Stimulated activated CD4-positive, alpha-beta T cell treated with anti-CD3 and anti-CD28 coated beads, TNF-alpha, amount 100 ng/mL, for 24 hours (primary cell): ENCODE data around the gene PRR18.

Source experiments
- DNase-seq, 3 experiments: peaks; one replicate each; pipeline ENCODE4 v3.0.0-alpha.2; 2020; ENCODE audit warnings: low read depth in 3 of 3

Gene PRR18

GRCh38 chr6:166333172-166333995 is 25.2 kb upstream of the PRR18 start:
- DNase-seq: no peak

- no peak for DNase-seq
These were observed 23.6 kb upstream of the PRR18 start for GRCh38 chr6:166331503-166332415.

DNA sequence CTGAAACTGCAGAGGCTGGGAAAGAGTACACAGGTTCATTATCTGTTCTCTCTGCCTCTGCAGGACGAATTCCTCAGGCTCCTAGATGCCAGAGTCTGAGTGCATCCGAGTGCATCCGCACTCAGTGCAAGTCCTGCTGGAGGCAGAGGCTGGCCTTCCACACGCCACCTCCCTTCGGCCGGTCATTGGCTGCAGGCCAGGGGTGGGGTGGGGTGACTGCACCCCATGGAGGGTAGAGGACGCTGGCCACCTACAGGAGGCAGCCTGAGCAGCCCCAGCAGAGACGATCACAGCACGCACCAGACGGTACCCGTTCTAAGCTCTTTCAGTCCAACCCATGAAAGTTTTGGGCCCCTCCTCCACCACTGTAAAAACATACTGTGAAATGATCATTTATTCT is 22.4 kb upstream of the PRR18 start:
- DNase-seq: no peak

DNA sequence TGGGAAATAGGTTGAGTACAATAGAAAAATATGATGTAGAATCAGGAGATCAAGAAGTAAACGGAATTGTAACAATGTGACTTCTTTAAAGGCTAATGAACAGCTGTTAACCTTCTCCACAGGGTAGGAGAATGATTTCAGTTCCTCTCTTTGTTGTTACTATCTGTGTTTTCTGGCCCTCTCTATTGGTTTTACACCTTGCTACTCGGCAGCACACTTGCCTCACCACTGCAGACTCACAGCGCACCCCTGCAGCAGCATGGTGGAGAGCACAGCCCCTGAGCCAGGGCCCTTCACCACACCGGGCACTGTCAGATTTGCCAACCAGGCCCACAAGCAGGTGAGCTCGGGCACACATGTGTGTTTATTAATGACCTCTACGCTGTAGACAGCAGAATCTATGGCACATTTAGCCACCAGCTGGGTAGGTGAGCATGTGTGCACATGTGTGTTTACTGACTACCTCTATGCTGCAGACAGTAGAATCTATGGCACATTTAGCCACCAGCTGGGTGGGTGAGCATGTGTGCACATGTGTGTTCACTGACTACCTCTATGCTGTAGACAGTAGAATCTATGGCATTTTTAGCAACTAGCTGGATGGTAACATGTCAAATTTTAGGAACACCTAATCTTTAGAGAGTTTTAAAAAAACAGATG is 17.3 kb upstream of the PRR18 start:
- no peak for DNase-seq

- no peak for DNase-seq
These were observed 15.2 kb upstream of the PRR18 start for GRCh38 chr6:166323395-166323794.

DNA sequence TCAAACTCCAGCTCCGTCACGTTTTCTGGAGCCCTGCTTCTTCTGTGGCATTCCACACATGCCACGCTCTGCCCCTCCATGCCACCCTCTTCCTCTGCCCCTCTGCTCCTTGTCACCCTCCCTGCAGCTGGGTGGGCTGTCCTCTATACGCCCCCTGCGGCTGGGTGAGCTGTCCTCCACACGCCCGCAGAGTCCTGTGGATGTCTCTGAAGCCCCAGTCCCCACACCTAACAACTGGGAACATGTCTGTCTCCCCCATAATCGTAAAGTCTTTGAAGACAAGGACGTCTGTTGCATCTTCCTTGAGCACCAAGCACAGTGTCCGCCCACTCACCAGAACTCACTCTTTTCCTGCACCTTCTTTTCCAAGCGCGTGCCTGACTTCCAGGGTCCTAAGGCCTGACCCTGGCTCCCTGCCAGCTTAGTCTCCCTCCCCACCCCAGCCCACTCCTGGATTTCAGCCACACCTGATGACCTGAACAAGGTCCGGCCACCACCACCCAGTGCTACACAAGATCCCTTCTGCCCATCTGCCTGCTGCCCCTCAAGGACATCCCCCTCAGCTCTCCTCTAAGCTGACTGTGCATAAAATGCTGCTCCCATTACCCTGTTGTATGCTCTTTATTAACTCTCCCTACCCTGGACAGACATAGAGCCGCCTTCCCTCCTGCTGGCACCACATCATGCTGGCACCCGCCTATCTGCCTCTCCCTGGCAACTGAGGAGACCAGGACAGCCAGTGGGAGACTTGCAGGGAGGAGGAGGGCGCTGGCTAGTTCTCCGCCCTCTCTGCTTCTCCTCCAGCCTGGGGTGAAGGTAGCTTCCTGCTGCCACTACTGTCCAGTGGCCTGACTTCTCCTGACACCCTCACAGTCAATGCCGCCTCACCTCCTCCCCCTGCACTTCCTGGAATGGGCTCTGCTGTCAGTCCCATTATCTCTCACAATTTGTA is 10.7 kb upstream of the PRR18 start:
- no peak for DNase-seq

DNA sequence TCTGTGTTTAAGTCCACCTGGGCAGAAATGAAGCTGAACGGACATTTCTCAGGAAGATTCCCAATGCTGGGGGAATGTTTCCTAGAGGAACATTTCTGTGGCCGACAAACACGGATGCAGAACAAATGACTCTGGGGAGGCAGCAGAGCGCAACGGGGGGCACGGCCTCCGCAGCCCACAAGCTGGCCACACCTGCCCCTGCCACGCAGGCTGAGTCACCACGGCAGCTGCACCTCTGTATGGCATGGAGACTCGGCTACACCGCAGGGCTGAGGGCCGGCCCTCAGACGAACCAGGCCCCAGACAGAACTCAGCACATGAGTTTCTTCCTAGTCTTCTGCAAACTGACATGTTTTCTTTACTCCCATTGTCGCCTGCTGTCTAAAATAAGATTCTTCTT is 10.0 kb upstream of the PRR18 start:
- DNase-seq: no peak

- no peak for DNase-seq
These were observed 9.3 kb upstream of the PRR18 start for GRCh38 chr6:166317261-166318212.

DNA sequence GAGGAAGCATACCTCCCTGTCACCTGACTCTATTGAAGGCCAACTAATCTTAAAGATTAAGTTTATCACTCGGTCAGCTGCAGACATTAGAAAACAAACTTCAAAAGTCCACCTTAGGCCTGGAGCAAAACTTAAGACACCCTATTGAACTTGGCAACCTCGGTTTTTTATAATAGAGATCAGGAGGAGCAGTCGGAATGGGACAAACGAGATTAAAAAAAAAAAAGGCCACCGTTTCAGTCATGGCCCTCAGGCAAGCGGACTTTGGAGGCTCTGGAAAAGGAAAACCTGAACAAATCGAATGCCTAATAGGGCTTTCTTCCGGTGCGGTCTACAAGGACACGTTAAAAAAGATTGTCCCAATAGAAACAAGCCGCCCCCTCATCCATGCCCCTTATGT is 7.2 kb upstream of the PRR18 start:
- DNase-seq: no peak

- no peak for DNase-seq
These were observed 6.3 kb upstream of the PRR18 start for GRCh38 chr6:166314454-166314853.

- DNase-seq: peak in 1 of 3 experiments; percentile 22
These were observed 5.3 kb upstream of the PRR18 start for GRCh38 chr6:166313255-166314070.

GRCh38 chr6:166312832-166313231 is 4.6 kb upstream of the PRR18 start:
- no peak for DNase-seq

- DNase-seq: no peak
These were observed 2.4 kb upstream of the PRR18 start for GRCh38 chr6:166310634-166311033.

DNA sequence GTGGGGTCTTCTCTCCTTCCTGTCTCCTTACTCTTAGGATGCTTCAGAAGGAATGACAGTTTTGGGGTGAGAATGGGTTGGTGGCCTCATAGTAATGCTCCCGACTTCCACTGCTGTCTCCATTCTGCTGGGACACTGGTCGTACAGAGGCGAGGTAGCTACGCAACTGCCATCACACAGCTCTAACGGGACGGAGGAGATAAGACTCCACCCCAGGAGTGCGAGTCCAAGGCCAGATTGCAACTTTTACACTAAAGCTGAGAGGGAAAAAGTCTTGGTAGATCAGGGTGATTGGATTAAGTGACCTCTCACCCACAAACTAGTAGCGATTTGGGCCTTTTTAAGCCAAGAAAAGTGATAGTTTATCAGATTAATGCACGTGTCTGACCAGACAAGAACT is 1.8 kb upstream of the PRR18 start:
- no peak for DNase-seq

GRCh38 chr6:166308769-166309589 is 787 bp upstream of the PRR18 start:
- DNase-seq: no peak

- no peak for DNase-seq
These were observed 835 bp downstream of the PRR18 start for GRCh38 chr6:166307082-166308032.
